T-helper 1 cell treated with Interleukin-12 subunit alpha and Interleukin-12 subunit beta and Interleukin-4 antibody, amounts not matched to agents 30 μg/mL and 1 μg/mL, for 36 hours (primary cell): ENCODE results near the gene COMMD3.
A peak's percentile ranks its signal among the peaks of the same experiment; 100 is the strongest.
"Not testable (repeated sequence)": the region's sequence is repeated elsewhere in the genome, so short reads cannot be mapped to it uniquely, and the experiment has no call there.

ENCODE experiments used
- H3K27ac Mint-ChIP-seq: one replicate; pipeline ENCODE4 v1.8.0; 2021; ENCODE audit warnings: mild to moderate bottlenecking, mixed read lengths
- H3K27me3 Mint-ChIP-seq: one replicate; pipeline ENCODE4 v1.8.0; 2021; ENCODE audit warnings: low read depth, mixed read lengths
- H3K36me3 Mint-ChIP-seq: one replicate; pipeline ENCODE4 v1.8.0; 2021; ENCODE audit warnings: low read depth, mixed read lengths
- H3K4me1 Mint-ChIP-seq: one replicate; pipeline ENCODE4 v1.8.0; 2021; ENCODE audit warnings: low read depth, mixed read lengths
- H3K4me3 Mint-ChIP-seq: one replicate; pipeline ENCODE4 v1.8.0; 2021; ENCODE audit warnings: mild to moderate bottlenecking, moderate library complexity, mixed read lengths
- H3K9me3 Mint-ChIP-seq: one replicate; pipeline ENCODE4 v1.8.0; 2021; ENCODE audit warnings: mixed read lengths

Gene COMMD3

GRCh38 chr10:22340329-22341189 lies 24.4 kb downstream of the COMMD3 start:
- H3K4me1 Mint-ChIP-seq = peaks cover 39% of the 10 kb centered on the region
- H3K4me3 Mint-ChIP-seq = peak overlapping the region; percentile 86
- H3K36me3 Mint-ChIP-seq = peaks cover 5% of the 10 kb centered on the region
- H3K27me3 Mint-ChIP-seq = peaks cover 74% of the 10 kb centered on the region
- peak overlapping the region; percentile 93 for H3K27ac Mint-ChIP-seq
- no peaks in the 10 kb centered on the region for H3K9me3 Mint-ChIP-seq

GRCh38 chr10:22341190-22341925 lies 25.2 kb downstream of the COMMD3 start:
- peaks cover 5% of the 10 kb centered on the region for H3K36me3 Mint-ChIP-seq
- peaks cover 81% of the 10 kb centered on the region for H3K27me3 Mint-ChIP-seq
- peak overlapping the region; percentile 67 for H3K4me3 Mint-ChIP-seq
- no peaks in the 10 kb centered on the region for H3K9me3 Mint-ChIP-seq
- H3K27ac Mint-ChIP-seq = peak overlapping the region; percentile 57
- peaks cover 42% of the 10 kb centered on the region for H3K4me1 Mint-ChIP-seq

- Mint-ChIP-seq H3K4me3 (peak overlapping the region; percentile 67), H3K36me3 (peaks cover 6% of the 10 kb centered on the region), H3K4me1 (peaks cover 43% of the 10 kb centered on the region), H3K27ac (peak overlapping the region; percentile 50), H3K9me3 (no peaks in the 10 kb centered on the region), H3K27me3 (peaks cover 82% of the 10 kb centered on the region)
Observed at GRCh38 chr10:22341926-22342196, 25.7 kb downstream of the COMMD3 start.

GRCh38 chr10:22342421-22342820 lies 26.2 kb downstream of the COMMD3 start:
- Mint-ChIP-seq H3K27me3 (peaks cover 80% of the 10 kb centered on the region), H3K4me3 (no peak overlapping the region), H3K36me3 (peaks cover 6% of the 10 kb centered on the region), H3K9me3 (no peaks in the 10 kb centered on the region), H3K4me1 (peaks cover 39% of the 10 kb centered on the region), H3K27ac (no peak overlapping the region)

GRCh38 chr10:22343731-22344130 lies 27.5 kb downstream of the COMMD3 start:
- Mint-ChIP-seq H3K27me3 (peaks cover 79% of the 10 kb centered on the region), H3K4me1 (peaks cover 31% of the 10 kb centered on the region), H3K27ac (no peak overlapping the region), H3K36me3 (peaks cover 6% of the 10 kb centered on the region), H3K9me3 (no peaks in the 10 kb centered on the region), H3K4me3 (no peak overlapping the region)

- Mint-ChIP-seq H3K27me3 (peaks cover 79% of the 10 kb centered on the region), H3K4me1 (peaks cover 27% of the 10 kb centered on the region), H3K4me3 (peak overlapping the region; percentile 70), H3K27ac (peak overlapping the region; percentile 14), H3K9me3 (no peaks in the 10 kb centered on the region), H3K36me3 (peaks cover 6% of the 10 kb centered on the region)
Observed at GRCh38 chr10:22344249-22344648, 28.1 kb downstream of the COMMD3 start.

GRCh38 chr10:22344781-22345300 lies 28.7 kb downstream of the COMMD3 start:
- H3K36me3 Mint-ChIP-seq = peaks cover 6% of the 10 kb centered on the region
- H3K27ac Mint-ChIP-seq = peak overlapping the region; percentile 41
- H3K9me3 Mint-ChIP-seq = no peaks in the 10 kb centered on the region
- peaks cover 80% of the 10 kb centered on the region for H3K27me3 Mint-ChIP-seq
- H3K4me1 Mint-ChIP-seq = peaks cover 25% of the 10 kb centered on the region
- peak overlapping the region; percentile 70 for H3K4me3 Mint-ChIP-seq

- H3K27me3 Mint-ChIP-seq = peaks cover 75% of the 10 kb centered on the region
- peak within 1 kb of the TSS; percentile 66 for H3K27ac Mint-ChIP-seq
Observed at GRCh38 chr10:22345301-22346095, 29.3 kb downstream of the COMMD3 start, which contains the start of gene SPAG6. Gene SPAG6, plus strand, starts transcription at chr10:22345496. Its CDS starts 116 bp downstream, at chr10:22345612.

GRCh38 chr10:22346096-22346661 lies 30.0 kb downstream of the COMMD3 start:
- H3K4me1 Mint-ChIP-seq = peaks cover 22% of the 10 kb centered on the region
- no peaks in the 10 kb centered on the region for H3K9me3 Mint-ChIP-seq
- H3K36me3 Mint-ChIP-seq = peaks cover 6% of the 10 kb centered on the region
- H3K27ac Mint-ChIP-seq = peak overlapping the region; percentile 66
- peaks cover 77% of the 10 kb centered on the region for H3K27me3 Mint-ChIP-seq
- peak overlapping the region; percentile 80 for H3K4me3 Mint-ChIP-seq

More at GRCh38 chr10:22345301-22346095, 29.3 kb downstream of the COMMD3 start, which contains the start of gene SPAG6:
- Mint-ChIP-seq H3K4me3 (peak within 1 kb of the TSS; percentile 80), H3K4me1 (peaks cover 22% of the 10 kb centered on the region), H3K9me3 (no peaks in the 10 kb centered on the region), H3K36me3 (peaks cover 6% of the 10 kb centered on the region)

GRCh38 chr10:22349755-22350154 lies 33.6 kb downstream of the COMMD3 start:
- Mint-ChIP-seq H3K27ac (no peak overlapping the region), H3K27me3 (peaks cover 52% of the 10 kb centered on the region), H3K4me1 (peaks cover 8% of the 10 kb centered on the region), H3K9me3 (no peaks in the 10 kb centered on the region), H3K4me3 (no peak overlapping the region), H3K36me3 (peaks cover 3% of the 10 kb centered on the region)

- H3K27me3 Mint-ChIP-seq = peaks cover 44% of the 10 kb centered on the region
- no peak overlapping the region for H3K27ac Mint-ChIP-seq
- H3K4me1 Mint-ChIP-seq = peaks cover 3% of the 10 kb centered on the region
- H3K4me3 Mint-ChIP-seq = no peak overlapping the region
- H3K36me3 Mint-ChIP-seq = peaks cover 1% of the 10 kb centered on the region
- no peaks in the 10 kb centered on the region for H3K9me3 Mint-ChIP-seq
Observed at GRCh38 chr10:22351131-22351703, 35.0 kb downstream of the COMMD3 start.

- Mint-ChIP-seq H3K36me3 (no peaks in the 10 kb centered on the region), H3K4me3 (no peak overlapping the region)
Observed at GRCh38 chr10:22356324-22356873, 40.2 kb downstream of the COMMD3 start.

GRCh38 chr10:22357770-22358169 lies 41.6 kb downstream of the COMMD3 start:
- peaks cover 13% of the 10 kb centered on the region for H3K27me3 Mint-ChIP-seq
- not testable (repeated sequence) for H3K4me3 Mint-ChIP-seq, H3K27ac Mint-ChIP-seq, H3K4me1 Mint-ChIP-seq, H3K36me3 Mint-ChIP-seq, H3K9me3 Mint-ChIP-seq

More at GRCh38 chr10:22356324-22356873, 40.2 kb downstream of the COMMD3 start:
- Mint-ChIP-seq H3K27ac (no peak overlapping the region), H3K27me3 (peaks cover 13% of the 10 kb centered on the region), H3K9me3 (no peaks in the 10 kb centered on the region), H3K4me1 (peaks cover 5% of the 10 kb centered on the region)
